HepG2 (cell line): ENCODE data around the gene PRM3. TPM values are rescaled to one million over a fixed set of nuclear protein-coding genes. Genes with fewer than 3 reads are reported as not detected.

ENCODE experiments used
- AHDC1 ChIP-seq: sonication (generic); formaldehyde crosslinking; IDR thresholded peaks from 2 replicates; pipeline ENCODE4 v1.5.1; 2020; ENCODE audit warnings: mild to moderate bottlenecking, missing genetic modification reagents, borderline replicate concordance
- CREB1 ChIP-seq, 2 experiments: fragments of 450-650 bp in 1 of 2; IDR thresholded peaks; 2 replicates each; pipeline ENCODE4 v1.6.1; 2016 to 2017; ENCODE audit warnings: control low read depth in 1 of 2, mild to moderate bottlenecking in 1 of 2, missing compliant biosample characterization in 1 of 2, missing genetic modification characterization in 1 of 2
- DDIT3 ChIP-seq: sonication (generic); formaldehyde crosslinking; IDR thresholded peaks from 2 replicates; pipeline ENCODE4 v1.4.0; 2020; ENCODE audit warnings: mild to moderate bottlenecking, missing genetic modification reagents
- EHMT2 ChIP-seq: fragments of 200-600 bp; sonication (generic); IDR thresholded peaks from 2 replicates; pipeline ENCODE4 v1.7.0; 2017; ENCODE audit warnings: antibody characterized with exemption, low read depth, low read length, borderline replicate concordance
- HIC2 ChIP-seq: sonication (generic); formaldehyde crosslinking; IDR thresholded peaks from 2 replicates; pipeline ENCODE4 v1.9.0; 2022; ENCODE audit warnings: low read depth, missing genetic modification reagents
- NFAT5 ChIP-seq: sonication (generic); formaldehyde crosslinking; IDR thresholded peaks from 2 replicates; pipeline ENCODE4 v1.4.0; 2020; ENCODE audit warnings: missing genetic modification reagents
- TRAFD1 ChIP-seq: sonication (generic); formaldehyde crosslinking; IDR thresholded peaks from 2 replicates; pipeline ENCODE4 v1.5.1; 2020; ENCODE audit warnings: missing genetic modification reagents, mild to moderate bottlenecking, borderline replicate concordance
- ZMYM3 ChIP-seq: sonication (generic); formaldehyde crosslinking; IDR thresholded peaks from 2 replicates; pipeline ENCODE4 v1.5.1; 2020; ENCODE audit warnings: mild to moderate bottlenecking, missing genetic modification reagents
- ZNF660 ChIP-seq: sonication (generic); formaldehyde crosslinking; IDR thresholded peaks from 2 replicates; pipeline ENCODE4 v1.5.1; 2020; ENCODE audit warnings: mild to moderate bottlenecking, low read depth, missing genetic modification reagents, borderline replicate concordance
- ZNF781 ChIP-seq: sonication (generic); formaldehyde crosslinking; IDR thresholded peaks from 2 replicates; pipeline ENCODE4 v1.5.1; 2020; ENCODE audit warnings: borderline replicate concordance, mild to moderate bottlenecking, missing genetic modification reagents; ENCODE audit errors: not compliant biosample characterization
- polyA plus RNA-seq, 8 experiments: library from polyadenylated mRNA; depleted of rRNA in 3 of 8; stranded (reverse) in 7 of 8; unstranded in 1 of 8; fragments of >200 nt; fragmentation: Illumina TruSeq in 4 of 8; extraction: Trizol in 4 of 8; gene quantifications; 2 replicates each; pipeline versions ENCODE4 v1.2.1 to v1.2.3, GENCODE V29; 2011 to 2016; ENCODE audit warnings: low read depth in 4 of 8, missing spikeins in 1 of 8, mixed read lengths in 1 of 8; ENCODE audit not compliant: insufficient read depth in 1 of 8
- total RNA-seq, 5 experiments: library from RNA; depleted of rRNA; stranded (reverse); fragments of >200 nt; fragmentation: Illumina TruSeq; extraction: Trizol; gene quantifications; 2 replicates each; pipeline ENCODE4 v1.2.3, GENCODE V29; 2016; ENCODE audit warnings: low read depth in 1 of 5

The PRM3 gene
- total and polyA plus RNA-seq, 2 of the 13 experiments (the other 11 are each of a cell fraction or from before 2014, with no cell fraction given) = not detected

GRCh38 chr16:11273721-11274324 lies 394 bp upstream of the PRM3 start (continued):
- TF ChIP-seq ZNF781 (CRISPR knock-in tag) (peak; percentile 65), DDIT3 (no peak), HIC2 (CRISPR knock-in tag) (no peak), NFAT5 (CRISPR knock-in tag) (no peak), EHMT2 (peak; percentile 72; the same call in 1 of the 2 replicates), CREB1 (IDR thresholded peaks at IDR 0.05) (no peak), CREB1 (CRISPR knock-in tag; IDR thresholded peaks at IDR 0.05) (no peak; the same call in 1 of the 2 replicates), ZMYM3 (CRISPR knock-in tag) (0 out of 2 replicates have a peak, but pooled peaks have one; percentile 41), TRAFD1 (CRISPR knock-in tag) (0 out of 2 replicates have a peak, but pooled peaks have one; percentile 30), ZNF660 (no peak), AHDC1 (CRISPR knock-in tag) (peak; percentile 56; the same call in 1 of the 2 replicates)
